Renal pelvis (tissue), 12 donors: ENCODE measurements around the gene FRG2. TPM values are rescaled to one million over a fixed set of nuclear protein-coding genes. Genes with fewer than 3 reads are reported as not detected.
"Not testable (repeated sequence)": the region's sequence is repeated elsewhere in the genome, so short reads cannot be mapped to it uniquely, and the experiment has no call there.

Source experiments
- DNase-seq: peaks from one replicate; pipeline ENCODE4 v3.0.0-alpha.2; 2013
- long read RNA-seq, 16 experiments: transcript quantifications; one replicate each; lab custom pipeline, GENCODE V29; 2026
- polyA plus RNA-seq, 3 donors: library from polyadenylated mRNA; unstranded; fragments of 120-200 nt; gene quantifications; one replicate each; pipeline ENCODE4 v1.2.1, GENCODE V29; 2013; ENCODE audit not compliant: insufficient read length in 3 of 3

Gene FRG2
- not detected for polyA plus RNA-seq
- long read RNA-seq, donor 1, result 0 reads
- long read RNA-seq, donor 2, result 0 reads
- long read RNA-seq, donor 3, result 0 reads
- long read RNA-seq, donor 4, result 0 reads
- long read RNA-seq, donor 5, result 0 reads
- long read RNA-seq, donor 6, result 0 reads
- long read RNA-seq, donor 7, result 0 reads
- long read RNA-seq, donor 8, result 0 reads
- long read RNA-seq, donor 9, result 0 reads
- long read RNA-seq, donor 10, result 0 reads
- long read RNA-seq, donor 11, result 0 reads
- long read RNA-seq, donor 12, result 0 reads
- long read RNA-seq, donor 13, result 0 reads
- long read RNA-seq, donor 14, result 0 reads
- long read RNA-seq, donor 15, result 0 reads
- long read RNA-seq, donor 16, result 0 reads

DNA sequence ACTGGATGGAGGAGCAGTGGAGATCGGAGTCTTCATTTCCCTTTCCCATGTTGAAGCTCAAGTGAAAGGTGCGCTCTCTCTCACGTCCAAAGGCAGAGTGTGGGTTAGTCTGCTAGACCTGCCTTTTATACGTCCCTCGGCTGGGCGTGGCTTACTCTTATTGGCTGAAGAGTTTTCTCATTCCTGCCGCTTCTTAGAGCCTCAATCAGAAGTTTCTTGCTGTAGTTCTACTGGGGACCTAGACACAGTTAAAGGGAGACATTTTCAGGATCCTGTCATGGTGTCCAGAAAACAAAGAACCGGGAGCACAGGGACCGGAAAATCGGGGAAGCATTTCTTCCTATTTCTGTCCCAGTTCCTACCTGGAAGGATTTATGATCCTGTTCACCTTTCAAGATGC lies at the start of gene FRG2:
Gene FRG2 (minus strand): TSS at position 101 of the 400 bp plus-strand sequence. CDS start 52 bp downstream, at position 49.
- not testable (repeated sequence) for DNase-seq

GRCh38 chr4:190068351-190068750 lies 41.3 kb upstream of the FRG2 start:
- DNase-seq, result not testable (repeated sequence)

- not testable (repeated sequence) for DNase-seq
These were observed 37.7 kb upstream of the FRG2 start for GRCh38 chr4:190064805-190065204.

DNA sequence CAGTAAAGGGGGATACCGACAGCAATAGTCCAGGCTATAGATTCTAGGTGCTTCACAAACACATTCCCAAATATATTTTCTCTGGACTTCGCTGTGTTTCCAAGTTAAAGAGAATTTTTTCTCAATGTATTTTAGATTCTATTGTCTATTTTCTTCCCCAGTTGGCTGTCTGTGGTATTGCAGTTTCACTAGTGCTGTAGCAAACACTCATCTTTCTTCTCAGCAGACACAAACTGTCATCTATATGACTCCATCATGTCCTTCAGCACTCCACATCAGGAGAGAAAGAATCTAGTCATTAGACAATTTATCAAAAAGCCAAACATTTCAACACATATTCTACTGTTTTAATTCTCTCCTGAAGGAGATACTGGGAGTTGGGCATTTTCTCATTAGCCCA lies 37.3 kb upstream of the FRG2 start, which contains the start of gene DBET:
Gene DBET (plus strand): TSS at position 161 of the 400 bp plus-strand sequence.
- not testable (repeated sequence) for DNase-seq

- not testable (repeated sequence) for DNase-seq
These were observed 31.9 kb upstream of the FRG2 start for GRCh38 chr4:190058997-190059396.

GRCh38 chr4:190049378-190050239 lies 22.6 kb upstream of the FRG2 start:
- DNase-seq, result not testable (repeated sequence)

DNA sequence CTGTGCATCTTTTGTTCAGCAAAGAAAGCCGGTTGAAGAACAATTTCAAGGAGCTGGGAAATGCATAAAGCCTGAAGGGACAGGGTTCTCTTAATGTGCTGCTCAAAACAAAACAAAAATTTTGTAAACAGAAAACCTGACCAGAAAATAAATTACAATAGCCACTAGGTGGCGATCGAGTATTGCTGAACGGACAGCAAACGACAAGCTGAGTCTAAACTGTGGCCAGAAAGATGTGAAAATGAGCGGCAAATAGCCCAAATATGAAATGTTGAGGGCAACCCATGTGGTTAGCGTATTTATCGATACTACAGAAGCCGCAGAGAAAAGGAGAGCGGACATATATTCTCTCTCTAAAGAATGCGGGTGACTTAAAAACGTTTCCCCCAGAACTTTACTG lies 20.6 kb upstream of the FRG2 start:
- not testable (repeated sequence) for DNase-seq

- DNase-seq, result not testable (repeated sequence)
These were observed 13.8 kb upstream of the FRG2 start for GRCh38 chr4:190040873-190041272.

- DNase-seq, result not testable (repeated sequence)
These were observed 10.8 kb upstream of the FRG2 start for GRCh38 chr4:190037704-190038388.

DNA sequence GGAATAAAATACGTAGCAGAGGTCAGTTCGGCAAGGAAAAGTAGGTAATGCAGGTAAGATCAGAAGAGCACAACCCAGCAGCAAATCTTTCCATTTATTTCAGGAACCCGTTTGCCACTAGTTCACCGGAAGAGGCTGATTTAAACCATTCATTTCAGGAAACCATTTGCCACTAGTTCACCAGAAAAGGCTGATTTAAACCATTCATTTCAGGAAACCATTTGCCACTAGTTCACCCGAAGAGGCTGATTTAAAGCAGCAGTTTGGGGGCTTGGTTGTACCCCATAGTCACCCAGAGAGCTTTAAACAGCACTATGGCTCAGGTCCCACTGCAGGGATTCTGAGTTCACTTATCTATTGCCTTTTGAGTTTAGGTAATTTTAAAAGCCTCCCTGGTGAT lies 4.2 kb upstream of the FRG2 start:
- not testable (repeated sequence) for DNase-seq

- DNase-seq, result not testable (repeated sequence)
These were observed 4.3 kb downstream of the FRG2 start for GRCh38 chr4:190022614-190023281.

DNA sequence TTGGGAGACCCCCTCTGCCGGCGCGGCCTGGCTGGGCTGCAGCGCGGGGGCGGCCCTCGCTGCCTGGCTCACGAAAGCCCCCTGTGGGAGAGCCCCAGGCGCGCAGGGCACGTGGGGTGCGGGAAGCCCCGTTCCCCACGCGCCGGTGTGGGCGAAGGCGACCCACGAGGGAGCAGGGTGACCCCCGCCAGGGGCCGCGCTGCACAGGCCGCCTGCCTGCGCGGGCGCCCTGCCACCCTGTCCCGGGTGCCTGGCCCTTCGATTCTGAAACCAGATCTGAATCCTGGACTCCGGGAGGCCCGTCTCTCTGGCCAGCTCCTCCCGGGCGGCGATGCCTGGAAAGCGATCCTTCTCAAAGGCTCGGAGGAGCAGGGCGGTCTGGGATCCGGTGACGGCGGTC lies 5.1 kb downstream of the FRG2 start:
- not testable (repeated sequence) for DNase-seq

- peak; percentile 54 for DNase-seq
These were observed 6.0 kb downstream of the FRG2 start for GRCh38 chr4:190020790-190021717.

DNA sequence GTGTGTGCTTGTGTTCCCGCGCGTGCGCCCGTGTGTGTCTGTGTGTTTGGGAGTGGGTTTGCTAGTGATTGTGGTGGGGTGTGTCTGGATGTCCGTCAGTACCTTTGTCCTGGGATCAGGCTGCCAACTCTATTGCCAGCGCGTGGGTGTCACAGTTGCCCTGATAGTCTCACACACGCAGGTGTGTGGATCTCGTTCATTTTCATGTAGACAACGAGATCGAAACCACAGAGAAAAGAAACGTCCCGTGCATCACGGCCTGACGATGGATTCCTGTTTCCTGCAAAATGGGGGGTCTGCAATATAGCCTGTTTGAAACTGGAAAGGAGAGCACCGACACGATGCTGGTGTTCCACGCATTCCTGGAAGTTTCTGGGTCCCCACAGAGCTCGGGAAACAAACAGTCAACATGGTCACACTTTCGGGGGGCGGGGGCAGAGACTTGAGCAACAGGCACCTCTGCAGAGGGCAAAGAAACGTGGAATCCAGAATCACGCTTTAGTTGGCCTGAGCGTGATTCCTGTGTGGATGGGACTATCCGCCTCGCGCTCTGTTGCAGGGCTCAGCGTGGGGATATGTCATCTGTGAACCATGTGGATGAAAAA lies 7.1 kb downstream of the FRG2 start:
- DNase-seq, result not testable (repeated sequence)

- no peak for DNase-seq
These were observed 7.8 kb downstream of the FRG2 start for GRCh38 chr4:190019023-190019858.

GRCh38 chr4:190018201-190018920 lies 8.7 kb downstream of the FRG2 start:
- no peak for DNase-seq

DNA sequence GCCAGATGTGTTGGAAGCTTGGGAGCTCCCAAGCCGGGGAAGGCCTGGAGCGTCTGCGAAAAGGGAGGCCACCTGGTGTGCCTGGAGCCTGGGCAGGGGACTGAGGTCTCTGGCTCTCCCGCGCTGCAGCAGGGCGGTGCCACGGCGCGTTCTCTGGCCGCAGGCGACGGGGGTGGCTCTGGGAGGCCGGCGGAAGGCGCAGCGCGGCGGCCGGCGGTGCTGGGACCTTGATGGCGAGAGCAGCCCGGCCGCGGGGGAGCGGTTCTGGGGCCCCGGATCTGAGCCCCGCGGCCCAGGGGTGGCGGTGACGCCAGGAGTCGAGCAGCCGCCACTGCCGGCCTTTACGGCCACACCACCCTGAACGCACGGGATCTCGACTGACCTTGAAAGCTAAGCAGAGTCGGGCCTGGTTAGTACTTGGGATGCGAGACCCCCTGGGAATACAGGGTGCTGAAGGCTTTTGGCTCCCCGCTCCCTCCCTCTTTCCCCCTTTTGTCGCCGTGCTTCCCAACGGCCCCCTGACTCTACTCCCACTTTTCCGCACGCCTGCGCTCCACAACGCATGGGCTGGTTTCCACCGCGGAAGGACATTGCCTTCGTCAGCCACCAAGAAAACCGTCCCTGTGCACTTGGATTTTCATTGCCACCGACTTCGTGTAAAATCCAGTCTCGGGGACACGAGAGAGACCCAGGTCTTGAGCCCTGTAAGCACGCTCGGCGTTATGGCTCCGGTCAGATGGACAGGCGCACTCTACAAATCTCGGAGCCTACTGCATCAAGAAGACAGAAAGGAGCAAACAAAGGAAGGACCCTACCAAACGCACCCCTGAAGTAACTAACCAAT lies 9.5 kb downstream of the FRG2 start:
- no peak for DNase-seq
